ENCODE results near the gene CDK6. TPM values are rescaled to one million over a fixed set of nuclear protein-coding genes. Genes with fewer than 3 reads are reported as not detected.

The CDK6 gene
- total RNA-seq, 1 experiment from 2014 or later: 10.5 TPM

GRCh38 chr7:92586403-92586802 lies 250.0 kb downstream of the CDK6 start:
- no TSS peak for BruUV-seq (replicated peaks)
- no peak overlapping the region for H3K27ac ChIP-seq (ENCODE audit: low read depth, low read length, poor library complexity, severe bottlenecking)
- intact Hi-C loops (cut with micrococcal nuclease; ENCODE audit: unreplicated experiment): no loop called here
- H3K4me3 ChIP-seq (ENCODE audit: low read depth, low read length, poor library complexity, severe bottlenecking): no peak overlapping the region
- no peaks in the 10 kb centered on the region for H3K27me3 ChIP-seq (replicated peaks; ENCODE audit: insufficient read depth, low read depth, low read length, poor library complexity)
- TF ChIP-seq EZH2 (IDR thresholded peaks at IDR 0.05; ENCODE audit: borderline replicate concordance, low read depth, low read length, poor library complexity, severe bottlenecking) (no peak), CTCF (conservative IDR thresholded peaks at IDR 0.05; ENCODE audit: low read depth, low read length) (no peak)
- no peaks in the 10 kb centered on the region for H3K9me3 ChIP-seq (ENCODE audit: low read depth, low read length, poor library complexity, severe bottlenecking)
- POLR2A ChIA-PET (ENCODE audit: low non-redundant PET): no interaction called here
- peaks cover 19% of the 10 kb centered on the region for H3K4me1 ChIP-seq (ENCODE audit: insufficient read depth, low read length, poor library complexity, severe bottlenecking)
- CTCF ChIA-PET: no interaction called here
- H3K36me3 ChIP-seq (ENCODE audit: insufficient read depth, low read length, poor library complexity, severe bottlenecking): no peaks in the 10 kb centered on the region
- DNase-seq (ENCODE audit: low spot score): peak; percentile 12

GRCh38 chr7:92584953-92585352 lies 251.4 kb downstream of the CDK6 start:
- no peak for TF ChIP-seq CTCF (conservative IDR thresholded peaks at IDR 0.05; ENCODE audit: low read depth, low read length)
- TF ChIP-seq EZH2 (IDR thresholded peaks at IDR 0.05; ENCODE audit: borderline replicate concordance, low read depth, low read length, poor library complexity, severe bottlenecking): no peak
- no peaks in the 10 kb centered on the region for H3K9me3 ChIP-seq (ENCODE audit: low read depth, low read length, poor library complexity, severe bottlenecking)
- BruUV-seq (replicated peaks): no TSS peak
- peak; percentile 20 for DNase-seq (ENCODE audit: low spot score)
- no peak overlapping the region for H3K27ac ChIP-seq (ENCODE audit: low read depth, low read length, poor library complexity, severe bottlenecking)
- ChIA-PET POLR2A (ENCODE audit: low non-redundant PET) (no interaction called here), CTCF (no interaction called here)
- peaks cover 16% of the 10 kb centered on the region for H3K4me1 ChIP-seq (ENCODE audit: insufficient read depth, low read length, poor library complexity, severe bottlenecking)
- H3K27me3 ChIP-seq (replicated peaks; ENCODE audit: insufficient read depth, low read depth, low read length, poor library complexity): no peaks in the 10 kb centered on the region
- no peak overlapping the region for H3K4me3 ChIP-seq (ENCODE audit: low read depth, low read length, poor library complexity, severe bottlenecking)
- H3K36me3 ChIP-seq (ENCODE audit: insufficient read depth, low read length, poor library complexity, severe bottlenecking): peaks cover 7% of the 10 kb centered on the region
- intact Hi-C loops (cut with micrococcal nuclease; ENCODE audit: unreplicated experiment): no loop called here

- no TSS peak for BruUV-seq (replicated peaks)
- Histone ChIP-seq H3K9me3 (ENCODE audit: low read depth, low read length, poor library complexity, severe bottlenecking) (no peaks in the 10 kb centered on the region), H3K4me3 (ENCODE audit: low read depth, low read length, poor library complexity, severe bottlenecking) (no peak overlapping the region), H3K27ac (ENCODE audit: low read depth, low read length, poor library complexity, severe bottlenecking) (no peak overlapping the region), H3K27me3 (replicated peaks; ENCODE audit: insufficient read depth, low read depth, low read length, poor library complexity) (no peaks in the 10 kb centered on the region), H3K36me3 (ENCODE audit: insufficient read depth, low read length, poor library complexity, severe bottlenecking) (peaks cover 23% of the 10 kb centered on the region), H3K4me1 (ENCODE audit: insufficient read depth, low read length, poor library complexity, severe bottlenecking) (peaks cover 8% of the 10 kb centered on the region)
- TF ChIP-seq EZH2 (IDR thresholded peaks at IDR 0.05; ENCODE audit: borderline replicate concordance, low read depth, low read length, poor library complexity, severe bottlenecking) (no peak), CTCF (conservative IDR thresholded peaks at IDR 0.05; ENCODE audit: low read depth, low read length) (no peak)
- DNase-seq (ENCODE audit: low spot score): no peak
- intact Hi-C loops (cut with micrococcal nuclease; ENCODE audit: unreplicated experiment): no loop called here
- POLR2A ChIA-PET (ENCODE audit: low non-redundant PET): no interaction called here
- CTCF ChIA-PET: no interaction called here
Observed at GRCh38 chr7:92582948-92583347, 253.4 kb downstream of the CDK6 start.

Data from A673 (cell line).